ENCODE data around the gene CSNK1G1. TPM values are rescaled to one million over a fixed set of nuclear protein-coding genes. Genes with fewer than 3 reads are reported as not detected.

The CSNK1G1 gene
- total RNA-seq, 1 experiment from 2014 or later, result 23.9 TPM

- Mint-ChIP-seq H3K4me3 (ENCODE audit: low read depth, unreplicated experiment) (no peak overlapping the region), H3K9me3 (ENCODE audit: low read depth, unreplicated experiment) (peaks cover 5% of the 10 kb centered on the region), H3K27ac (ENCODE audit: unreplicated experiment) (no peak overlapping the region), H3K4me1 (ENCODE audit: low read depth, unreplicated experiment) (peaks cover 43% of the 10 kb centered on the region), H3K27me3 (ENCODE audit: unreplicated experiment) (no peaks in the 10 kb centered on the region), H3K36me3 (ENCODE audit: insufficient read depth, unreplicated experiment) (peaks cover 12% of the 10 kb centered on the region)
- no peak for TF ChIP-seq CTCF (IDR thresholded peaks at IDR 0.05; ENCODE audit: unreplicated experiment)
- CTCF ChIA-PET, result interaction anchor here (0.7 to 1.3 kb wide), 2 partner anchors 13 to 78 kb away, joined by 3 to 5 read pairs; no protein-coding TSS in a partner anchor
- intact Hi-C loops (cut with micrococcal nuclease; ENCODE audit: unreplicated experiment), result no loop called here
- DNase-seq, result no peak
- BruUV-seq (replicated peaks), result no TSS peak
Measured at GRCh38 chr15:64245405-64245804, 110.6 kb downstream of the CSNK1G1 start.

GRCh38 chr15:64237677-64238076 is 118.3 kb downstream of the CSNK1G1 start:
- peaks cover 5% of the 10 kb centered on the region for H3K9me3 Mint-ChIP-seq (ENCODE audit: low read depth, unreplicated experiment)
- H3K27me3 Mint-ChIP-seq (ENCODE audit: unreplicated experiment), result no peaks in the 10 kb centered on the region
- no peak overlapping the region for H3K27ac Mint-ChIP-seq (ENCODE audit: unreplicated experiment)
- no TSS peak for BruUV-seq (replicated peaks)
- DNase-seq, result no peak
- no peak for TF ChIP-seq CTCF (IDR thresholded peaks at IDR 0.05; ENCODE audit: unreplicated experiment)
- no peak overlapping the region for H3K4me3 Mint-ChIP-seq (ENCODE audit: low read depth, unreplicated experiment)
- no peaks in the 10 kb centered on the region for H3K36me3 Mint-ChIP-seq (ENCODE audit: insufficient read depth, unreplicated experiment)
- intact Hi-C loops (cut with micrococcal nuclease; ENCODE audit: unreplicated experiment), result no loop called here
- H3K4me1 Mint-ChIP-seq (ENCODE audit: low read depth, unreplicated experiment), result peaks cover 22% of the 10 kb centered on the region
- CTCF ChIA-PET, result interaction anchor here (0.6 kb wide), 1 partner anchor 131 kb away, joined by 9 read pairs; no protein-coding TSS in a partner anchor

GRCh38 chr15:64236156-64236894 is 119.6 kb downstream of the CSNK1G1 start:
- H3K27me3 Mint-ChIP-seq (ENCODE audit: unreplicated experiment), result no peaks in the 10 kb centered on the region
- CTCF ChIA-PET, result no interaction called here
- H3K36me3 Mint-ChIP-seq (ENCODE audit: insufficient read depth, unreplicated experiment), result no peaks in the 10 kb centered on the region
- no peaks in the 10 kb centered on the region for H3K9me3 Mint-ChIP-seq (ENCODE audit: low read depth, unreplicated experiment)
- no TSS peak for BruUV-seq (replicated peaks)
- TF ChIP-seq CTCF (IDR thresholded peaks at IDR 0.05; ENCODE audit: unreplicated experiment), result no peak
- H3K27ac Mint-ChIP-seq (ENCODE audit: unreplicated experiment), result no peak overlapping the region
- H3K4me3 Mint-ChIP-seq (ENCODE audit: low read depth, unreplicated experiment), result no peak overlapping the region
- intact Hi-C loops (cut with micrococcal nuclease; ENCODE audit: unreplicated experiment), result no loop called here
- peaks cover 32% of the 10 kb centered on the region for H3K4me1 Mint-ChIP-seq (ENCODE audit: low read depth, unreplicated experiment)
- no peak for DNase-seq

GRCh38 chr15:64235552-64235951 is 120.4 kb downstream of the CSNK1G1 start:
- no peaks in the 10 kb centered on the region for H3K27me3 Mint-ChIP-seq (ENCODE audit: unreplicated experiment)
- no peak overlapping the region for H3K4me3 Mint-ChIP-seq (ENCODE audit: low read depth, unreplicated experiment)
- CTCF ChIA-PET, result interaction anchor here (1.6 kb wide), 1 partner anchor 11 kb away, joined by 5 read pairs; no protein-coding TSS in a partner anchor
- H3K36me3 Mint-ChIP-seq (ENCODE audit: insufficient read depth, unreplicated experiment), result no peaks in the 10 kb centered on the region
- H3K4me1 Mint-ChIP-seq (ENCODE audit: low read depth, unreplicated experiment), result peaks cover 31% of the 10 kb centered on the region
- no peak for TF ChIP-seq CTCF (IDR thresholded peaks at IDR 0.05; ENCODE audit: unreplicated experiment)
- no TSS peak for BruUV-seq (replicated peaks)
- H3K27ac Mint-ChIP-seq (ENCODE audit: unreplicated experiment), result no peak overlapping the region
- DNase-seq, result no peak
- intact Hi-C loops (cut with micrococcal nuclease; ENCODE audit: unreplicated experiment), result no loop called here
- H3K9me3 Mint-ChIP-seq (ENCODE audit: low read depth, unreplicated experiment), result no peaks in the 10 kb centered on the region
